ENCODE measurements around the gene PPP1R13B. TPM values are rescaled to one million over a fixed set of nuclear protein-coding genes. Genes with fewer than 3 reads are reported as not detected.

Gene PPP1R13B
- total RNA-seq, 2 experiments from 2014 or later, result 17.0 to 17.7 TPM

GRCh38 chr14:103859416-103860202 is 12.2 kb upstream of the PPP1R13B start:
- no peaks in the 10 kb centered on the region for H3K27me3 Mint-ChIP-seq
- no peak for ATAC-seq (ENCODE audit: low read depth)
- H3K4me1 Mint-ChIP-seq, result peaks cover 8% of the 10 kb centered on the region

GRCh38 chr14:103858063-103858781 is 10.8 kb upstream of the PPP1R13B start:
- no peaks in the 10 kb centered on the region for H3K27me3 Mint-ChIP-seq
- POLR2A ChIA-PET, result no interaction called here
- no peak for ATAC-seq (ENCODE audit: low read depth)

More at GRCh38 chr14:103859416-103860202, 12.2 kb upstream of the PPP1R13B start:
- Mint-ChIP-seq H3K36me3 (no peaks in the 10 kb centered on the region), H3K9me3 (no peaks in the 10 kb centered on the region), H3K27ac (no peak overlapping the region), H3K4me3 (no peak overlapping the region)
- POLR2A ChIA-PET, result interaction anchor here (0.6 to 0.7 kb wide), 2 partner anchors 39 to 190 kb away, joined by 3 to 4 read pairs; no protein-coding TSS in a partner anchor
- no peak for DNase-seq

GRCh38 chr14:103857256-103857655 is 9.9 kb upstream of the PPP1R13B start:
- H3K36me3 Mint-ChIP-seq, result no peaks in the 10 kb centered on the region
- POLR2A ChIA-PET, result no interaction called here
- no peaks in the 10 kb centered on the region for H3K9me3 Mint-ChIP-seq
- H3K4me1 Mint-ChIP-seq, result peaks cover 8% of the 10 kb centered on the region
- no peaks in the 10 kb centered on the region for H3K27me3 Mint-ChIP-seq
- no peak for ATAC-seq (ENCODE audit: low read depth)
- DNase-seq, result no peak
- no peak overlapping the region for H3K27ac Mint-ChIP-seq
- no peak overlapping the region for H3K4me3 Mint-ChIP-seq

More at GRCh38 chr14:103858063-103858781, 10.8 kb upstream of the PPP1R13B start:
- no peaks in the 10 kb centered on the region for H3K9me3 Mint-ChIP-seq
- H3K4me3 Mint-ChIP-seq, result no peak overlapping the region
- peaks cover 8% of the 10 kb centered on the region for H3K4me1 Mint-ChIP-seq
- DNase-seq, result no peak
- no peaks in the 10 kb centered on the region for H3K36me3 Mint-ChIP-seq
- no peak overlapping the region for H3K27ac Mint-ChIP-seq

GRCh38 chr14:103856607-103857006 is 9.2 kb upstream of the PPP1R13B start:
- Mint-ChIP-seq H3K9me3 (no peaks in the 10 kb centered on the region), H3K4me1 (peaks cover 8% of the 10 kb centered on the region), H3K4me3 (no peak overlapping the region), H3K27me3 (no peaks in the 10 kb centered on the region), H3K27ac (no peak overlapping the region), H3K36me3 (no peaks in the 10 kb centered on the region)
- POLR2A ChIA-PET, result no interaction called here
- ATAC-seq (ENCODE audit: low read depth), result no peak
- DNase-seq, result no peak

- Mint-ChIP-seq H3K4me3 (no peak overlapping the region), H3K27ac (no peak overlapping the region), H3K27me3 (no peaks in the 10 kb centered on the region), H3K4me1 (peaks cover 8% of the 10 kb centered on the region), H3K9me3 (no peaks in the 10 kb centered on the region), H3K36me3 (no peaks in the 10 kb centered on the region)
- DNase-seq, result no peak
- no peak for ATAC-seq (ENCODE audit: low read depth)
- POLR2A ChIA-PET, result no interaction called here
Observed at GRCh38 chr14:103856105-103856504, 8.7 kb upstream of the PPP1R13B start.

- no peaks in the 10 kb centered on the region for H3K36me3 Mint-ChIP-seq
- POLR2A ChIA-PET, result no interaction called here
- no peaks in the 10 kb centered on the region for H3K9me3 Mint-ChIP-seq
- H3K27ac Mint-ChIP-seq, result no peak overlapping the region
- peaks cover 8% of the 10 kb centered on the region for H3K4me1 Mint-ChIP-seq
- no peaks in the 10 kb centered on the region for H3K27me3 Mint-ChIP-seq
- no peak overlapping the region for H3K4me3 Mint-ChIP-seq
- ATAC-seq (ENCODE audit: low read depth) (no peak), DNase-seq (no peak)
Observed at GRCh38 chr14:103855734-103856095, 8.3 kb upstream of the PPP1R13B start.

GRCh38 chr14:103854822-103855733 is 7.7 kb upstream of the PPP1R13B start:
- Mint-ChIP-seq H3K27ac (peak overlapping the region; percentile 5), H3K9me3 (no peaks in the 10 kb centered on the region), H3K4me3 (no peak overlapping the region), H3K27me3 (no peaks in the 10 kb centered on the region), H3K4me1 (peaks cover 8% of the 10 kb centered on the region), H3K36me3 (no peaks in the 10 kb centered on the region)
- POLR2A ChIA-PET, result no interaction called here
- ATAC-seq (ENCODE audit: low read depth), result peak; percentile 26
- no peak for DNase-seq

GRCh38 chr14:103854017-103854808 is 6.8 kb upstream of the PPP1R13B start:
- ATAC-seq (ENCODE audit: low read depth), result no peak
- H3K4me3 Mint-ChIP-seq, result no peak overlapping the region

GRCh38 chr14:103849151-103849886 is 1.9 kb upstream of the PPP1R13B start:
- ATAC-seq (ENCODE audit: low read depth) (no peak), DNase-seq (no peak)
- Mint-ChIP-seq H3K27ac (no peak overlapping the region), H3K4me1 (peaks cover 11% of the 10 kb centered on the region), H3K27me3 (peaks cover 20% of the 10 kb centered on the region), H3K36me3 (peaks cover 2% of the 10 kb centered on the region), H3K4me3 (peak overlapping the region; percentile 54), H3K9me3 (no peaks in the 10 kb centered on the region)
- POLR2A ChIA-PET, result no interaction called here

More at GRCh38 chr14:103854017-103854808, 6.8 kb upstream of the PPP1R13B start:
- POLR2A ChIA-PET, result no interaction called here
- no peak for DNase-seq
- H3K36me3 Mint-ChIP-seq, result no peaks in the 10 kb centered on the region
- peaks cover 4% of the 10 kb centered on the region for H3K27me3 Mint-ChIP-seq
- no peaks in the 10 kb centered on the region for H3K9me3 Mint-ChIP-seq
- no peak overlapping the region for H3K27ac Mint-ChIP-seq
- H3K4me1 Mint-ChIP-seq, result peaks cover 8% of the 10 kb centered on the region

GRCh38 chr14:103848175-103849077 is 1.1 kb upstream of the PPP1R13B start:
- ATAC-seq (ENCODE audit: low read depth), result no peak
- peak; percentile 49 for DNase-seq
- H3K4me3 Mint-ChIP-seq, result peak overlapping the region; percentile 54
- POLR2A ChIA-PET, result no interaction called here
- H3K4me1 Mint-ChIP-seq, result peaks cover 11% of the 10 kb centered on the region
- H3K9me3 Mint-ChIP-seq, result no peaks in the 10 kb centered on the region
- peaks cover 20% of the 10 kb centered on the region for H3K27me3 Mint-ChIP-seq
- H3K36me3 Mint-ChIP-seq, result peaks cover 2% of the 10 kb centered on the region
- no peak overlapping the region for H3K27ac Mint-ChIP-seq

- Mint-ChIP-seq H3K4me3 (peak overlapping the region; percentile 88), H3K36me3 (peaks cover 2% of the 10 kb centered on the region), H3K4me1 (peaks cover 11% of the 10 kb centered on the region), H3K9me3 (no peaks in the 10 kb centered on the region), H3K27ac (peak overlapping the region; percentile 65), H3K27me3 (peaks cover 20% of the 10 kb centered on the region)
- POLR2A ChIA-PET, result no interaction called here
- ATAC-seq (ENCODE audit: low read depth), result peak; percentile 46
- DNase-seq, result no peak
Observed at GRCh38 chr14:103846543-103847450, 578 bp downstream of the PPP1R13B start.
